ENCODE results near the gene ARHGDIA.

ARHGDIA gene

GRCh38 chr17:81914103-81914850 lies 43.1 kb upstream of the ARHGDIA start:
- no peak overlapping the region for H3K4me3 ChIP-seq (ENCODE audit: low read depth, low read length)
- DNase-seq (ENCODE audit: low read depth) = no peak
- no peak for TF ChIP-seq MYC (IDR thresholded peaks at IDR 0.05; ENCODE audit: low read depth, low read length)
- no peak for TF ChIP-seq POLR2A (IDR thresholded peaks at IDR 0.05; ENCODE audit: extremely low read depth, insufficient read length)
- TF ChIP-seq MAX (IDR thresholded peaks at IDR 0.05; ENCODE audit: low read depth, low read length) = no peak
- no peak for TF ChIP-seq CTCF (IDR thresholded peaks at IDR 0.05; ENCODE audit: low read depth, low read length)

- TF ChIP-seq MAX (IDR thresholded peaks at IDR 0.05; ENCODE audit: low read depth, low read length) (no peak), CTCF (IDR thresholded peaks at IDR 0.05; ENCODE audit: low read depth, low read length) (no peak), POLR2A (IDR thresholded peaks at IDR 0.05; ENCODE audit: extremely low read depth, insufficient read length) (no peak), MYC (IDR thresholded peaks at IDR 0.05; ENCODE audit: low read depth, low read length) (no peak)
- H3K4me3 ChIP-seq (ENCODE audit: low read depth, low read length) = no peak overlapping the region
- DNase-seq (ENCODE audit: low read depth) = no peak
Observed at GRCh38 chr17:81913394-81914102, 42.4 kb upstream of the ARHGDIA start.

DNA sequence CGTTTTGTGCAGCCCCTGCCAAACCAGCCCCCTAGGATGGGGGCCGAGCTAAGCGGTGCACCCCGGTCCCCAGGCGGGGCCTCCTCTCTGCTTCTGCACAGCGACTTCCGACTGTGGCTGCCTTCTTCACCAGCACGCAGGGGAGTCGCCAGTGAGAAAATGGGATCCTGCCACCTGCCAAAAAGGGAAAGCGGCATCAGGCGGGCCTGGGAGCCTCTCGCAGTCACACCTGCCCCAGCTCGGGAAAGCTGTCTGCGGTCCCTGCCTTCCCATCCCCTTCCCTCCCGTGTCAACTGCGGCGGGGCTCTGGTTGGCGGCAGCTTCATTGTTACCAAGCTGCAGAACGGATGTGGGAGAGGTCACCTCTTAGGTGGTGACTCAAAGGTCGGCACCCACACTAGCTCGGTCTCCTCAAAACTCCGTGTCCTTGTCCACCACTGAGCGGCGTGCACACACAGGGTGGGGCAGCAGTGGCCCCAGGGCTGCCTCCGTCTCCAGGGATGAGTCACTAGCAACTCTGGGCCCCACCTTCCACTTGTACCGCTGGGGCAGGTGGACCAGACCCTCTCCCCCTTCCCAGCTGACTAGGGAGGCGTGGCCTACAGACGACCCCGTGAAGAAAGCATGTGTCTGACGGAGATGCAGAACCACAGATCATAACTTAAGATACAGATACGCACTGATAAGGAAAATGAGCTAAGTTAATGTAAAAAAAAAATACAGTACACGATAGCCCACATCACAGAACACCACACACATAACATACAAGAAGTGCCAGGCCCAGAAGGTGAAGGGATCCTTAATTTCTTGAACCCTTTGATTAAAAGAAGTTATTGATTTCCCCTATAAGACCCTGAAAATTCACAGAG lies 41.5 kb upstream of the ARHGDIA start:
- no peak for DNase-seq (ENCODE audit: low read depth)
- TF ChIP-seq CTCF (IDR thresholded peaks at IDR 0.05; ENCODE audit: low read depth, low read length) (no peak), POLR2A (IDR thresholded peaks at IDR 0.05; ENCODE audit: extremely low read depth, insufficient read length) (no peak), MAX (IDR thresholded peaks at IDR 0.05; ENCODE audit: low read depth, low read length) (no peak), MYC (IDR thresholded peaks at IDR 0.05; ENCODE audit: low read depth, low read length) (no peak)
- no peak overlapping the region for H3K4me3 ChIP-seq (ENCODE audit: low read depth, low read length)

- H3K4me3 ChIP-seq (ENCODE audit: low read depth, low read length) = no peak overlapping the region
- DNase-seq (ENCODE audit: low read depth) = no peak
- TF ChIP-seq CTCF (IDR thresholded peaks at IDR 0.05; ENCODE audit: low read depth, low read length) = no peak
- TF ChIP-seq MYC (IDR thresholded peaks at IDR 0.05; ENCODE audit: low read depth, low read length) = no peak
- TF ChIP-seq MAX (IDR thresholded peaks at IDR 0.05; ENCODE audit: low read depth, low read length) = no peak
- no peak for TF ChIP-seq POLR2A (IDR thresholded peaks at IDR 0.05; ENCODE audit: extremely low read depth, insufficient read length)
Observed at GRCh38 chr17:81911969-81912368, 40.8 kb upstream of the ARHGDIA start.

GRCh38 chr17:81911277-81911961 lies 40.3 kb upstream of the ARHGDIA start, which contains the start of gene PCYT2:
PCYT2 (minus strand) TSS chr17:81911399; CDS start chr17:81911355, 44 bp downstream.
- H3K4me3 ChIP-seq (ENCODE audit: low read depth, low read length) = peak within 1 kb of the TSS; percentile 77
- peak; percentile 85 for DNase-seq (ENCODE audit: low read depth)
- 0 out of 2 replicates have a peak, but pooled peaks have one; percentile 24 for TF ChIP-seq MAX (IDR thresholded peaks at IDR 0.05; ENCODE audit: low read depth, low read length)
- peak; percentile 35 for TF ChIP-seq POLR2A (IDR thresholded peaks at IDR 0.05; ENCODE audit: extremely low read depth, insufficient read length)
- no peak for TF ChIP-seq MYC (IDR thresholded peaks at IDR 0.05; ENCODE audit: low read depth, low read length)

Measured in NB4 (cell line).